GM19467 (cell line): ENCODE results near the gene PET100.

ENCODE experiments used
- ATAC-seq: cut with Tn5 transposase; IDR thresholded peaks from one replicate; pipeline ENCODE4 v1.9.1; 2021; ENCODE audit warnings: mild to moderate bottlenecking, moderate library complexity; ENCODE audit not compliant: unreplicated experiment

PET100 gene

DNA sequence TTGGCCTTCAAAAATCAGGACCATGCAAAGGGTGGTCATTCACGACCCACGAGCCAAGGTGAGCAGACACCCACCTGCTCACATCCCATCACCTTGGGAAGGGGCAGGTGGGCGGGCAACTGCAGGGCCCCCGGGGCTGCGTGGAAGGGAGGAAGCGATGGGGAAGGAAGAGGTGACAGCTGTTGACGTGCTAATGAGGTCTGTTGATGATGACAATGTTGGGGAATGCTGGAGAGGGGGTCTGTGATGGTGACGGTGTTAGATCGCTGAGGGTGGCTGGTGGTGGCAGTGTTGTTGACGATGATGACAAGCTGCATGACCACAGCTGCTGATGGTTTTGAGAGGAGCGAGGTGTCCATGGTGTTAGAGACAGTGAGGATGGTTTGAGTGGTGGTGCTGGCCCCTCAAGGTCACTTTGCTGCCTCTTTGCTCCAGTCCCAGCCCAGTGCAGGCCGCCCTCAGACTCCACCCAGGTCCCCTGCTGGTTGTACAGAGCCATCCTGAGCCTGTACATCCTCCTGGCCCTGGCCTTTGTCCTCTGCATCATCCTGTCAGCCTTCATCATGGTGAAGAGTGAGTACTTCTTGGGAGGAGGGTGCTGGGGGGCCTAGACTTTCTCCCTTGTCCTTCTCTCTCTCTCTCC, 48.2 kb downstream of the PET100 start:
- ATAC-seq = no peak

DNA sequence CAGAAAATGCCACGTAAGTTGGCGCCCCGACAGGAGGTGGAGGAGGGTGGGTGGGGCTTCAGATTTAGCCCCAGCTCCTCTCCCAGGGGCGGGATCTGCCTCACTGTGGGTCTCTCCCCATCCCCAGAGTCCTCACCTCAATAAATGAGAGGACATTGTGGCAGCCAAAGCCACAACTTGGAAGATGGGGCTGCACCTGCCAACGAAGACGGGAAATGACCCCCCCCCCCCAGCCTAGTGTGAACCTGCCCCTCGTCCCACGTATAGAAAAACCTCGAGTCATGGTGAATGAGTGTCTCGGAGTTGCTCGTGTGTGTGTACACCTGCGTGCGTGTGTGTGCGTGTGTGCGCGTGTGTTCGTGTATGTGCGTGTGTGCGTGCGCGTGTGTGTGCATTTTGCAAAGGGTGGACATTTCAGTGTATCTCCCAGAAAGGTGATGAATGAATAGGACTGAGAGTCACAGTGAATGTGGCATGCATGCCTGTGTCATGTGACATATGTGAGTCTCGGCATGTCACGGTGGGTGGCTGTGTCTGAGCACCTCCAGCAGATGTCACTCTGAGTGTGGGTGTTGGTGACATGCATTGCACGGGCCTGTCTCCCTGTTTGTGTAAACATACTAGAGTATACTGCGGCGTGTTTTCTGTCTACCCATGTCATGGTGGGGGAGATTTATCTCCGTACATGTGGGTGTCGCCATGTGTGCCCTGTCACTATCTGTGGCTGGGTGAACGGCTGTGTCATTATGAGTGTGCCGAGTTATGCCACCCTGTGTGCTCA, 49.6 kb downstream of the PET100 start:
- ATAC-seq = no peak

DNA sequence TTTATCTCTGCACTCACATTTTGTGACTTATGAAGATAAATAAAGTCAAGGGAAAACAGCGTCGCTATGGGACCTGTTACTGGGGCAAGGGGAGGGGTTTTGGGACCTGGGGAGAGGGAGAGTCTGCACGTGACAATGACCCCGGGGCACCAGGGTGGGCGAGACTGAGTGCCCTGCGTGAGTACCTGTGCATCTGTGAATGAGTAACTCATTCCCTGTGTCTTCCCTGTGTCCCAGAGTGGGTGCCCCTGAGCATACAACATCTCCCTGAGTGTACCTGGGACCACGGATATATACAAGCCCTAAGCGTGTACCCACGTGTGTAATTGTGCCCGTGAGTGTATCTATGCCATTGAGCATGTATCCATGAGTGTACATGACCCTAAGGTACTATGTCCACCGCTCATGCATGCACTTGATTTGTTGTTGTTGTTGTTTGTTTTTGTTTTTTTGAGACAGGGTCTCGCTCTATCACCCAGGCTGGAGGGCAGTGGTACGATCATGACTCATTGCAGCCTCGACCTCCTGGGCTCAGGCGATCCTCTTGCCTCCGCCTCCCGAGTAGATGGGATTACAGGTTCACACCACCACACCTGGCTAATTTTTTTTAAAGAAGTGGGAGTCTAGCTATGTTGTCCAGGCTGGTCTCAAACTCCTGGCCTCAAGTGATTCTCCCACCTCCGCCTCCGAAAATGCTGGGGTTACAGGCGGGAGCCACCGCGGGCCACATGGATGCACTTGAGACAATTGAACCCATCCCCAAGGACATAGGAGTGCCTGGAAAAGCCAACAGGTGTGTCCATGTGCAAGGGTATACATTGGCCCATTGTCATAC, 50.4 kb downstream of the PET100 start:
- ATAC-seq = no peak

DNA sequence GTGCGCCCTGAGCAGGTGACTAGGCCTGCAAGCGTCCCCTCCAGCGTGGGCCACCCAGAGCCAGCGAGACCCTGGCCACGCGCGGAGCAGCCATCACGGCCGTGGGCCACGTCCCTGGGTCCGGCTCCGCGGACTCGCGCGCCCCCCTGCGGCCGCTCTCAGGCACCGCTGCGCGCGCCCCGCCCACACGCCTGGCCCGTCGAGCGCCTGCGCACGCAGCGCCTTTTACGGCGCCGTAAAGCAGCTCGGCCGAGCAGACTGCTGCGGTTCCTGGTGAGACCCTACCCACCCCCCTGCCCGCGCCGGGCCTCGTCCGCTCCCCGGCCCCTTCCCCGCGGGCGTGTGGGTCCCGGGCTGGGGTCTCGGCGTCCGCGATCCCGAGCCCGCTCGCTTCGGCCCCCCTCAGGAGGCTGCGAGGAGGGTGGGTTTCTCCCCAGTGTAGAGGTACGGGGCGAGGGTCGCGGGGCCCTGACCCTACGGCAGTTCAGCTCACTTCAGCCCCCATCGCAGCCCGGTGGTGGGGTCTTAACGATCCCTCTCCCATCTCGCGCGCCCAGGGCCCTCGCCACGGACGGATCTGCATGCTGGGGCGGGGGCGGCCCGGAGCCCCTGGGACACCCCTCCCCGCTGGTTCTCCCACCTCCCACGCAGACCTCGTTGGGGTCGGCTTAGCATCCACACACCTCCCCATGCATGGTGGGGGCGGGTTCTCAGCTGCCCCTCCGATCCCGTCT, 51.2 kb downstream of the PET100 start, which contains the start of gene TRAPPC5:
TRAPPC5 (plus strand) TSS at position 228 of the 734 bp plus-strand sequence. CDS start 1,421 bp downstream, outside the sequence.
- peak; percentile 48 for ATAC-seq
